GM21825 (cell line): Measurements from ENCODE around the gene SERPINE3.
A peak's percentile ranks its signal among the peaks of the same experiment; 100 is the strongest.

Experiments
- ATAC-seq: cut with Tn5 transposase; IDR thresholded peaks from one replicate; pipeline ENCODE4 v1.9.1; 2021; ENCODE audit warnings: mild to moderate bottlenecking, moderate library complexity; ENCODE audit not compliant: unreplicated experiment

SERPINE3 gene

GRCh38 chr13:51327961-51328360 lies 11.5 kb upstream of the SERPINE3 start:
- no peak for ATAC-seq

GRCh38 chr13:51328488-51328887 lies 11.0 kb upstream of the SERPINE3 start:
- ATAC-seq, result no peak

GRCh38 chr13:51329606-51330005 lies 9.9 kb upstream of the SERPINE3 start:
- ATAC-seq, result no peak

- no peak for ATAC-seq
Observed at GRCh38 chr13:51330791-51331190, 8.7 kb upstream of the SERPINE3 start.

- ATAC-seq, result peak; percentile 48
Observed at GRCh38 chr13:51331354-51331861, 8.1 kb upstream of the SERPINE3 start.

GRCh38 chr13:51332566-51333361 lies 6.7 kb upstream of the SERPINE3 start:
- no peak for ATAC-seq

- no peak for ATAC-seq
Observed at GRCh38 chr13:51333421-51333820, 6.1 kb upstream of the SERPINE3 start.

- ATAC-seq, result no peak
Observed at GRCh38 chr13:51333826-51334225, 5.7 kb upstream of the SERPINE3 start.

- ATAC-seq, result no peak
Observed at GRCh38 chr13:51336746-51337145, 2.7 kb upstream of the SERPINE3 start.

- ATAC-seq, result no peak
Observed at GRCh38 chr13:51339952-51340732, 651 bp downstream of the SERPINE3 start.

GRCh38 chr13:51341232-51341631 lies 1.7 kb downstream of the SERPINE3 start:
- ATAC-seq, result no peak

- ATAC-seq, result no peak
Observed at GRCh38 chr13:51341791-51342190, 2.3 kb downstream of the SERPINE3 start.

- no peak for ATAC-seq
Observed at GRCh38 chr13:51342706-51343105, 3.2 kb downstream of the SERPINE3 start.

GRCh38 chr13:51343475-51343874 lies 4.0 kb downstream of the SERPINE3 start:
- no peak for ATAC-seq

GRCh38 chr13:51346397-51346796 lies 6.9 kb downstream of the SERPINE3 start:
- ATAC-seq, result no peak

- ATAC-seq, result no peak
Observed at GRCh38 chr13:51347099-51347498, 7.6 kb downstream of the SERPINE3 start.

GRCh38 chr13:51348069-51348967 lies 8.8 kb downstream of the SERPINE3 start:
- no peak for ATAC-seq

- ATAC-seq, result no peak
Observed at GRCh38 chr13:51349016-51349415, 9.5 kb downstream of the SERPINE3 start.

GRCh38 chr13:51355217-51355616 lies 15.7 kb downstream of the SERPINE3 start:
- ATAC-seq, result no peak

GRCh38 chr13:51357928-51358595 lies 18.6 kb downstream of the SERPINE3 start:
- no peak for ATAC-seq
